Psoas muscle (tissue), 8 donors: ENCODE results near the gene GAS6. TPM values are rescaled to one million over a fixed set of nuclear protein-coding genes. Genes with fewer than 3 reads are reported as not detected.

Source experiments
- ATAC-seq, 4 donors: fragments of 200-7000 bp; cut with Tn5 transposase; one replicate each; pipeline ENCODE4 v1.9.1; 2020; ENCODE audit warnings: moderate library complexity in 3 of 4, mild to moderate bottlenecking in 2 of 4
- DNase-seq, 2 donors: peaks; one replicate each; pipeline ENCODE4 v3.0.0-alpha.2; 2020
- H3K27ac ChIP-seq: fragments of 200-600 bp; one replicate; pipeline ENCODE4 v1.8.0; 2022
- H3K27me3 ChIP-seq, 3 donors: fragments of 200-600 bp in 1 of 3; one replicate each; pipeline versions ENCODE4 v1.6.1 to v1.8.0; 2013 to 2022; ENCODE audit warnings: low read length in 2 of 3, mild to moderate bottlenecking in 2 of 3, moderate library complexity in 1 of 3; ENCODE audit not compliant: insufficient read depth in 3 of 3
- H3K36me3 ChIP-seq, 2 donors: fragments of 200-600 bp in 1 of 2; one replicate each; pipeline versions ENCODE4 v1.6.1 to v1.8.0; 2013 to 2022; ENCODE audit warnings: low read depth in 1 of 2, mild to moderate bottlenecking in 1 of 2, moderate library complexity in 1 of 2; ENCODE audit not compliant: insufficient read depth in 1 of 2
- H3K4me1 ChIP-seq: fragments of 200-600 bp; one replicate; pipeline ENCODE4 v1.8.0; 2022
- H3K4me3 ChIP-seq: fragments of 200-600 bp; one replicate; pipeline ENCODE4 v1.8.0; 2022; ENCODE audit warnings: mild to moderate bottlenecking
- H3K9me3 ChIP-seq: fragments of 200-600 bp; one replicate; pipeline ENCODE4 v1.8.0; 2022
- CTCF ChIP-seq: fragments of 200-600 bp; IDR thresholded peaks from one replicate; pipeline ENCODE4 v1.8.0; 2022; ENCODE audit warnings: antibody characterized with exemption
- WGBS, 3 donors: extraction: QIAGEN DNeasy Blood & Tissue Kit; methylation state at CpG; one replicate each; pipeline versions ENCODE4 v1.1.6 to v1.1.7; 2013; 5-methylcytosine and 5-hydroxymethylcytosine counted together
- intact Hi-C, 2 donors: fragments of 100-400 bp; cut with DNase I; formaldehyde crosslinking; loops; one replicate each; pipeline versions ENCODE4 v1.11.0 to v1.14.2; 2022
- polyA plus RNA-seq, 3 donors: library from polyadenylated mRNA; stranded (reverse); fragments of 200-250 nt; gene quantifications; one replicate each; pipeline ENCODE4 v1.2.3, GENCODE V29; 2013
- total RNA-seq, 4 donors: library from RNA; stranded (reverse); fragmentation: NEBNext Ultra II Directional in 2 of 4; extraction: Animal tissue kit (Norgen Biotek cat#: 25700) in 2 of 4; gene quantifications; one replicate each; pipeline versions ENCODE4 v1.2.1 to v1.2.4, GENCODE V29; 2021 to 2023
- donor health status: healthy with polysubstance abuse.
- donor health status: DM: no; HTN: no; CAD: no; lungs with moderate emphysema.
- donor health status: Bipolar disorder and iron deficiency.
- donor health status: healthy.
- donor health status: DM: yes; HTN: yes; CAD: no.
- donor health status: DM: no; HTN: no; CAD: no.
- donor health status: DM: no; HTN: no; CAD: no.
- donor health status: DM: yes; HTN: yes; CAD: no.

GAS6 gene
- total and polyA plus RNA-seq, 7 donors, result 51.6 to 103 (median 65.8) TPM

- no peak for ATAC-seq
- Histone ChIP-seq H3K27me3 (no peaks in the 10 kb centered on the region), H3K4me3 (no peak overlapping the region), H3K36me3 (peaks cover 0 to 9% of the 10 kb centered on the region in 2 donors), H3K4me1 (peaks cover 22% of the 10 kb centered on the region), H3K9me3 (no peaks in the 10 kb centered on the region), H3K27ac (no peak overlapping the region)
- no peak for TF ChIP-seq CTCF
- no peak for DNase-seq
- WGBS, 3 donors, result 81 to 97% (median 94%) methylated on average over 4 of the region's 4 CpGs
- intact Hi-C loops, result loop anchor here in 1 of 2 donors (10.0 kb wide), 1 partner anchor 59 kb away; no protein-coding TSS in a partner anchor
These were observed 1.6 kb upstream of the GAS6 start for GRCh38 chr13:113865427-113865826.

GRCh38 chr13:113864273-113864890, 506 bp upstream of the GAS6 start:
- ATAC-seq, result peak in 1 of 4 donors; percentile 8
- intact Hi-C loops, result loop anchor here in 1 of 2 donors (5.0 to 10.0 kb wide), 3 partner anchors 42 to 83 kb away; no protein-coding TSS in a partner anchor
- no peaks in the 10 kb centered on the region for H3K27me3 ChIP-seq
- no peak for TF ChIP-seq CTCF
- WGBS, 3 donors, result 11 to 27% (median 13%) methylated on average over 10 of the region's 10 CpGs
- H3K4me3 ChIP-seq, result peak overlapping the region; percentile 90
- H3K36me3 ChIP-seq, result peaks cover 0 to 9% of the 10 kb centered on the region in 2 donors
- DNase-seq, result peak in 1 of 2 donors; percentile 67
- no peaks in the 10 kb centered on the region for H3K9me3 ChIP-seq
- peak overlapping the region; percentile 85 for H3K27ac ChIP-seq
- peaks cover 22% of the 10 kb centered on the region for H3K4me1 ChIP-seq

- Histone ChIP-seq H3K4me3 (peak overlapping the region; percentile 90), H3K4me1 (peaks cover 29% of the 10 kb centered on the region), H3K9me3 (no peaks in the 10 kb centered on the region), H3K27ac (peak overlapping the region; percentile 85), H3K27me3 (no peaks in the 10 kb centered on the region), H3K36me3 (peaks cover 0 to 9% of the 10 kb centered on the region in 2 donors)
- intact Hi-C loops, result loop anchor here (2.0 to 10.0 kb wide), 5 partner anchors 26 to 84 kb away; no protein-coding TSS in a partner anchor
- WGBS, 3 donors, result 1 to 3% (median 3%) methylated on average over 35 to 60 of the region's 60 CpGs
- TF ChIP-seq CTCF, result no peak
- peak; percentile 55 to 70 for DNase-seq
- peak; percentile 62 to 77 (median 74) for ATAC-seq
These were observed 849 bp downstream of the GAS6 start for GRCh38 chr13:113862931-113863523.

- intact Hi-C loops, result loop anchor here (2.0 to 10.0 kb wide), 5 partner anchors 26 to 85 kb away; no protein-coding TSS in a partner anchor
- no peak for TF ChIP-seq CTCF
These were observed 1.5 kb downstream of the GAS6 start for GRCh38 chr13:113862191-113862930.

More at GRCh38 chr13:113862191-113862930, 1.5 kb downstream of the GAS6 start:
- H3K9me3 ChIP-seq, result no peaks in the 10 kb centered on the region
- H3K4me3 ChIP-seq, result peak overlapping the region; percentile 90
- H3K36me3 ChIP-seq, result peaks cover 0 to 9% of the 10 kb centered on the region in 2 donors
- H3K27me3 ChIP-seq, result no peaks in the 10 kb centered on the region
- H3K27ac ChIP-seq, result peak overlapping the region; percentile 85
- peak in 1 of 2 donors; percentile 49 for DNase-seq
- 59 to 65% (median 59%) methylated on average over 31 of the region's 31 CpGs for WGBS, 3 donors
- peak; percentile 12 to 28 (median 15) for ATAC-seq
- H3K4me1 ChIP-seq, result peaks cover 36% of the 10 kb centered on the region
